Measurements from ENCODE around the gene UMPS.
"Not testable (repeated sequence)": the region's sequence is repeated elsewhere in the genome, so short reads cannot be mapped to it uniquely, and the experiment has no call there.

Gene UMPS

GRCh38 chr3:124780356-124780755 lies 50.1 kb downstream of the UMPS start:
- POLR2A ChIA-PET = no interaction called here
- no peak for DNase-seq (ENCODE audit: extremely low spot score)
- TF ChIP-seq, protein P1, sequence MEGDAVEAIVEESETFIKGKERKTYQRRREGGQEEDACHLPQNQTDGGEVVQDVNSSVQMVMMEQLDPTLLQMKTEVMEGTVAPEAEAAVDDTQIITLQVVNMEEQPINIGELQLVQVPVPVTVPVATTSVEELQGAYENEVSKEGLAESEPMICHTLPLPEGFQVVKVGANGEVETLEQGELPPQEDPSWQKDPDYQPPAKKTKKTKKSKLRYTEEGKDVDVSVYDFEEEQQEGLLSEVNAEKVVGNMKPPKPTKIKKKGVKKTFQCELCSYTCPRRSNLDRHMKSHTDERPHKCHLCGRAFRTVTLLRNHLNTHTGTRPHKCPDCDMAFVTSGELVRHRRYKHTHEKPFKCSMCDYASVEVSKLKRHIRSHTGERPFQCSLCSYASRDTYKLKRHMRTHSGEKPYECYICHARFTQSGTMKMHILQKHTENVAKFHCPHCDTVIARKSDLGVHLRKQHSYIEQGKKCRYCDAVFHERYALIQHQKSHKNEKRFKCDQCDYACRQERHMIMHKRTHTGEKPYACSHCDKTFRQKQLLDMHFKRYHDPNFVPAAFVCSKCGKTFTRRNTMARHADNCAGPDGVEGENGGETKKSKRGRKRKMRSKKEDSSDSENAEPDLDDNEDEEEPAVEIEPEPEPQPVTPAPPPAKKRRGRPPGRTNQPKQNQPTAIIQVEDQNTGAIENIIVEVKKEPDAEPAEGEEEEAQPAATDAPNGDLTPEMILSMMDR (IDR thresholded peaks at IDR 0.05; ENCODE audit: control extremely low read depth, extremely low read depth, low read depth, missing control alignments) = no peak
- CTCF ChIA-PET = interaction anchor here (1.1 to 5.3 kb wide), 4 partner anchors 10 to 121 kb away, joined by 3 to 22 read pairs (median 9); no protein-coding TSS in a partner anchor

GRCh38 chr3:124780761-124781475 lies 50.7 kb downstream of the UMPS start:
- DNase-seq (ENCODE audit: extremely low spot score) = no peak
- ChIA-PET POLR2A (no interaction called here), CTCF (interaction anchor here (1.2 to 5.3 kb wide), 3 partner anchors 11 to 120 kb away, joined by 3 to 22 read pairs (median 15); no protein-coding TSS in a partner anchor)
- TF ChIP-seq, protein P1 (IDR thresholded peaks at IDR 0.05; ENCODE audit: control extremely low read depth, extremely low read depth, low read depth, missing control alignments) = no peak

GRCh38 chr3:124781476-124782376 lies 51.5 kb downstream of the UMPS start:
- ChIA-PET POLR2A (no interaction called here), CTCF (interaction anchor here (1.6 to 5.3 kb wide), 2 partner anchors 21 to 120 kb away, joined by 3 to 22 read pairs; no protein-coding TSS in a partner anchor)

GRCh38 chr3:124782377-124782712 lies 52.1 kb downstream of the UMPS start:
- CTCF ChIA-PET = interaction anchor here (1.6 kb wide), 1 partner anchor 119 kb away, joined by 3 read pairs; no protein-coding TSS in a partner anchor
- POLR2A ChIA-PET; DNase-seq (ENCODE audit: extremely low spot score): not testable (repeated sequence)

More at GRCh38 chr3:124781476-124782376, 51.5 kb downstream of the UMPS start:
- no peak for DNase-seq (ENCODE audit: extremely low spot score)
- TF ChIP-seq, protein P1 (IDR thresholded peaks at IDR 0.05; ENCODE audit: control extremely low read depth, extremely low read depth, low read depth, missing control alignments) = no peak

- TF ChIP-seq, protein P1 (IDR thresholded peaks at IDR 0.05; ENCODE audit: control extremely low read depth, extremely low read depth, low read depth, missing control alignments) = no peak
- CTCF ChIA-PET = interaction anchor here (1.1 to 1.2 kb wide), 2 partner anchors 118 to 122 kb away, joined by 3 read pairs; no protein-coding TSS in a partner anchor
- no peak for DNase-seq (ENCODE audit: extremely low spot score)
- POLR2A ChIA-PET = no interaction called here
Observed at GRCh38 chr3:124783696-124784095, 53.4 kb downstream of the UMPS start.

- DNase-seq (ENCODE audit: extremely low spot score) = no peak
- ChIA-PET CTCF (interaction anchor here (0.7 to 4.7 kb wide), 6 partner anchors 15 to 801 kb away, joined by 3 to 42 read pairs (median 4); no protein-coding TSS in a partner anchor), POLR2A (no interaction called here)
- TF ChIP-seq, protein P1 (IDR thresholded peaks at IDR 0.05; ENCODE audit: control extremely low read depth, extremely low read depth, low read depth, missing control alignments) = no peak
Observed at GRCh38 chr3:124784686-124785382, 54.6 kb downstream of the UMPS start.
